H1 (cell line): ENCODE measurements around the gene ATXN2. TPM values are rescaled to one million over a fixed set of nuclear protein-coding genes. Genes with fewer than 3 reads are reported as not detected.

Source experiments
- CTCF ChIA-PET: fragments of 300-600 bp; sonication (Branson Sonifier 250); formaldehyde crosslinking; loops from one replicate; lab custom pipeline; 2021; ENCODE audit not compliant: partially characterized antibody; lab: Charles Lee
- POLR2A ChIA-PET: fragments of 300-600 bp; sonication (Branson Sonifier 250); formaldehyde crosslinking; loops from one replicate; lab custom pipeline; 2021; ENCODE audit warnings: inconsistent platforms; ENCODE audit not compliant: partially characterized antibody; lab: Charles Lee
- DNase-seq, 2 experiments: peaks; one replicate each; pipeline versions ENCODE4 v3.0.0 to v3.0.0-alpha.2; 2010 to 2022; ENCODE audit warnings: low spot score in 2 of 2, low read depth in 1 of 2, mixed read lengths in 1 of 2
- FAIRE-seq: peaks from 2 replicates; lab custom pipeline; 2011; peaks lifted over from hg19 to GRCh38; lab: Jason Lieb, UNC
- H2AFZ ChIP-seq: 2 replicates; pipeline ENCODE4 v1.8.1; 2012; ENCODE audit warnings: low read length, inconsistent platforms
- H2AK5ac ChIP-seq: 2 replicates; pipeline ENCODE4 v1.6.1; 2013; ENCODE audit warnings: low read depth, low read length
- H2BK120ac ChIP-seq: replicated peaks from 2 replicates; pipeline ENCODE3; 2013; ENCODE audit warnings: low read depth, low read length, inconsistent platforms
- H2BK12ac ChIP-seq: 2 replicates; pipeline ENCODE4 v1.6.1; 2013; ENCODE audit warnings: low read depth, low read length
- H2BK15ac ChIP-seq: 2 replicates; pipeline ENCODE4 v1.6.1; 2013; ENCODE audit warnings: low read length
- H2BK20ac ChIP-seq: 2 replicates; pipeline ENCODE4 v1.6.1; 2013; ENCODE audit warnings: low read length
- H2BK5ac ChIP-seq: 2 replicates; pipeline ENCODE4 v1.6.1; 2013; ENCODE audit warnings: low read depth, low read length
- H3K14ac ChIP-seq: 2 replicates; pipeline ENCODE4 v1.6.1; 2013; ENCODE audit warnings: inconsistent platforms; ENCODE audit not compliant: insufficient read length
- H3K18ac ChIP-seq: 2 replicates; pipeline ENCODE4 v1.6.1; 2013; ENCODE audit warnings: low read length; ENCODE audit errors: extremely low read depth
- H3K23ac ChIP-seq: 2 replicates; pipeline ENCODE4 v1.6.1; 2013; ENCODE audit warnings: inconsistent platforms; ENCODE audit not compliant: insufficient read length
- H3K23me2 ChIP-seq: 2 replicates; pipeline ENCODE4 v1.6.1; 2013; ENCODE audit warnings: low read depth, low read length
- H3K27ac ChIP-seq: 2 replicates; pipeline ENCODE4 v1.6.1; 2011; ENCODE audit warnings: low read depth, low read length, inconsistent platforms
- H3K27me3 ChIP-seq, 4 experiments: replicated peaks in 1 of 4; 1 replicate in 1 of 4; 2 replicates in 3 of 4; pipeline versions ENCODE4 v1.6.1 to v1.8.1; 2011 to 2013; ENCODE audit warnings: low read length in 3 of 4, mild to moderate bottlenecking in 3 of 4, inconsistent platforms in 2 of 4, mixed read lengths in 2 of 4, moderate library complexity in 1 of 4; ENCODE audit not compliant: control insufficient read depth in 3 of 4, insufficient read depth in 3 of 4; ENCODE audit errors: extremely low read depth in 1 of 4
- H3K36me3 ChIP-seq, 4 experiments: 2 replicates each; pipeline versions ENCODE4 v1.6.1 to v1.8.1; 2011 to 2013; ENCODE audit warnings: mild to moderate bottlenecking in 4 of 4, low read length in 3 of 4, moderate library complexity in 2 of 4, control low read depth in 1 of 4, inconsistent platforms in 1 of 4; ENCODE audit not compliant: insufficient read depth in 4 of 4, control insufficient read depth in 2 of 4
- H3K4ac ChIP-seq: replicated peaks from 2 replicates; pipeline ENCODE3; 2013; ENCODE audit warnings: low read length, low read depth, mixed read lengths, inconsistent platforms; ENCODE audit not compliant: insufficient read length
- H3K4me1 ChIP-seq, 4 experiments: replicated peaks in 1 of 4; 1 replicate in 1 of 4; 2 replicates in 3 of 4; pipeline versions ENCODE4 v1.6.1 to v1.8.1; 2011 to 2013; ENCODE audit warnings: low read length in 3 of 4, inconsistent platforms in 2 of 4, mixed read lengths in 1 of 4; ENCODE audit not compliant: insufficient read depth in 4 of 4, control insufficient read depth in 3 of 4
- H3K4me2 ChIP-seq, 2 experiments: 2 replicates each; pipeline versions ENCODE4 v1.6.1 to v1.8.1; 2011 to 2013; ENCODE audit warnings: low read depth in 2 of 2, low read length in 2 of 2, control low read depth in 1 of 2, inconsistent platforms in 1 of 2, mild to moderate bottlenecking in 1 of 2; ENCODE audit not compliant: insufficient read depth in 1 of 2
- H3K4me3 ChIP-seq, 4 experiments: fragments of 200-600, 300-600 bp in 1 of 4; sonication (generic), shearing (Covaris generic), sonication (Bioruptor Twin) in 1 of 4; 2 replicates each; pipeline versions ENCODE4 v1.5.1 to v1.8.1; 2011 to 2016; ENCODE audit warnings: low read length in 4 of 4, low read depth in 3 of 4, control low read depth in 2 of 4, inconsistent platforms in 2 of 4, mild to moderate bottlenecking in 2 of 4, mixed read lengths in 1 of 4, moderate library complexity in 1 of 4; ENCODE audit not compliant: insufficient read depth in 2 of 4; ENCODE audit errors: extremely low read depth in 1 of 4
- H3K56ac ChIP-seq: replicated peaks from 2 replicates; pipeline ENCODE3; 2013; ENCODE audit warnings: low read depth, mild to moderate bottlenecking, mixed read lengths, low read length, inconsistent platforms; ENCODE audit not compliant: insufficient read length
- H3K79me1 ChIP-seq: 2 replicates; pipeline ENCODE4 v1.6.1; 2013; ENCODE audit warnings: low read depth, low read length, control low read depth
- H3K79me2 ChIP-seq, 2 experiments: 2 replicates each; pipeline versions ENCODE4 v1.6.1 to v1.8.1; 2012 to 2013; ENCODE audit warnings: low read length in 2 of 2, mild to moderate bottlenecking in 2 of 2, inconsistent platforms in 1 of 2; ENCODE audit not compliant: insufficient read depth in 2 of 2, control insufficient read depth in 1 of 2
- H3K9ac ChIP-seq, 4 experiments: replicated peaks in 1 of 4; 1 replicate in 1 of 4; 2 replicates in 3 of 4; pipeline versions ENCODE4 v1.6.1 to v1.8.1; 2011 to 2013; ENCODE audit warnings: low read depth in 3 of 4, low read length in 3 of 4, control low read depth in 2 of 4, mild to moderate bottlenecking in 2 of 4, moderate library complexity in 2 of 4, inconsistent platforms in 1 of 4; ENCODE audit errors: extremely low read depth in 1 of 4
- H3K9me3 ChIP-seq, 2 experiments: 2 replicates each; pipeline versions ENCODE4 v1.6.1 to v1.8.1; 2012 to 2013; ENCODE audit warnings: mild to moderate bottlenecking in 2 of 2, moderate library complexity in 2 of 2, control low read depth in 1 of 2, inconsistent platforms in 1 of 2, low read depth in 1 of 2, low read length in 1 of 2, mixed read lengths in 1 of 2; ENCODE audit not compliant: insufficient read depth in 2 of 2
- H4K20me1 ChIP-seq, 2 experiments: replicated peaks in 1 of 2; 2 replicates each; pipeline versions ENCODE3 to v1.8.1; 2011 to 2013; ENCODE audit warnings: inconsistent platforms in 2 of 2, low read length in 2 of 2, mild to moderate bottlenecking in 1 of 2; ENCODE audit not compliant: insufficient read depth in 2 of 2, control insufficient read depth in 1 of 2
- H4K5ac ChIP-seq: 2 replicates; pipeline ENCODE4 v1.6.1; 2013; ENCODE audit warnings: low read length, low read depth, mixed read lengths, inconsistent platforms; ENCODE audit not compliant: insufficient read length
- H4K8ac ChIP-seq: 2 replicates; pipeline ENCODE4 v1.8.0; 2013; ENCODE audit warnings: mild to moderate bottlenecking, moderate library complexity, low read length, inconsistent platforms; ENCODE audit not compliant: insufficient read depth; ENCODE audit errors: extremely low read depth
- H4K91ac ChIP-seq: replicated peaks from 2 replicates; pipeline ENCODE3; 2013; ENCODE audit warnings: low read length, mixed read lengths, inconsistent platforms; ENCODE audit not compliant: insufficient read length
- EZH2 ChIP-seq: fragments of 200-600 bp; sonication (generic); IDR thresholded peaks from 2 replicates; pipeline ENCODE4 v1.7.1; 2012; ENCODE audit warnings: low read depth, mild to moderate bottlenecking, moderate library complexity, low read length, inconsistent platforms; ENCODE audit not compliant: severe bottlenecking
- KDM5A ChIP-seq: fragments of 200-600 bp; IDR thresholded peaks from 2 replicates; pipeline ENCODE4 v1.7.1; 2012; ENCODE audit warnings: mild to moderate bottlenecking, low read length, inconsistent platforms, mixed read lengths
- RAD21 ChIP-seq, 2 experiments: IDR thresholded peaks in 1 of 2; conservative IDR thresholded peaks in 1 of 2; 2 replicates each; pipeline ENCODE4 v1.6.1; 2011; ENCODE audit warnings: low read depth in 2 of 2, low read length in 2 of 2, improper control_type of control experiment in 1 of 2, inconsistent platforms in 1 of 2, mild to moderate bottlenecking in 1 of 2, moderate library complexity in 1 of 2
- SP4 ChIP-seq: IDR thresholded peaks from 2 replicates; pipeline ENCODE4 v1.6.1; 2012; ENCODE audit warnings: low read length, inconsistent platforms
- TAF1 ChIP-seq: IDR thresholded peaks from 2 replicates; pipeline ENCODE4 v1.6.1; 2011; ENCODE audit warnings: mild to moderate bottlenecking, low read depth, low read length
- TBP ChIP-seq: IDR thresholded peaks from 2 replicates; pipeline ENCODE4 v1.6.1; 2011; ENCODE audit warnings: low read depth, low read length, improper control_type of control experiment
- WGBS, 2 experiments: shearing (Covaris generic) in 1 of 2; methylation state at CpG; one replicate each; pipeline versions ENCODE4 v1.1.6 to v1.1.7; 2013 to 2015; ENCODE audit warnings: low lambda C conversion rate in 2 of 2, mixed read lengths in 2 of 2, inconsistent platforms in 1 of 2, low coverage in 1 of 2, missing lambda C conversion rate in 1 of 2; ENCODE audit not compliant: insufficient replicate concordance in 2 of 2, insufficient coverage in 1 of 2, insufficient read length in 1 of 2; ENCODE audit errors: extremely low coverage in 1 of 2, missing lambda C conversion rate in 1 of 2; 5-methylcytosine and 5-hydroxymethylcytosine counted together
- polyA plus RNA-seq, 7 experiments: library from polyadenylated mRNA; depleted of rRNA in 3 of 7; stranded (reverse) in 5 of 7; unstranded in 2 of 7; fragments of >200 nt in 5 of 7; fragments of 200-250 nt in 2 of 7; gene quantifications; 1 replicate in 5 of 7; 2 replicates in 1 of 7; 4 replicates in 1 of 7; pipeline versions ENCODE4 v1.2.1 to v1.2.3, GENCODE V29; 2011 to 2013; ENCODE audit warnings: missing spikeins in 2 of 7, mixed read lengths in 2 of 7
- total RNA-seq: library from RNA; stranded (reverse); fragmentation: NEBNext Ultra II Directional; extraction: Animal tissue kit (Norgen Biotek cat#: 25700); gene quantifications from 2 replicates; pipeline ENCODE4 v1.2.1, GENCODE V29; 2021

Gene ATXN2
- total and polyA plus RNA-seq, 2 of the 8 experiments (the other 6 are each of a cell fraction or from before 2014, with no cell fraction given), result 46.6 to 80.7 TPM

DNA sequence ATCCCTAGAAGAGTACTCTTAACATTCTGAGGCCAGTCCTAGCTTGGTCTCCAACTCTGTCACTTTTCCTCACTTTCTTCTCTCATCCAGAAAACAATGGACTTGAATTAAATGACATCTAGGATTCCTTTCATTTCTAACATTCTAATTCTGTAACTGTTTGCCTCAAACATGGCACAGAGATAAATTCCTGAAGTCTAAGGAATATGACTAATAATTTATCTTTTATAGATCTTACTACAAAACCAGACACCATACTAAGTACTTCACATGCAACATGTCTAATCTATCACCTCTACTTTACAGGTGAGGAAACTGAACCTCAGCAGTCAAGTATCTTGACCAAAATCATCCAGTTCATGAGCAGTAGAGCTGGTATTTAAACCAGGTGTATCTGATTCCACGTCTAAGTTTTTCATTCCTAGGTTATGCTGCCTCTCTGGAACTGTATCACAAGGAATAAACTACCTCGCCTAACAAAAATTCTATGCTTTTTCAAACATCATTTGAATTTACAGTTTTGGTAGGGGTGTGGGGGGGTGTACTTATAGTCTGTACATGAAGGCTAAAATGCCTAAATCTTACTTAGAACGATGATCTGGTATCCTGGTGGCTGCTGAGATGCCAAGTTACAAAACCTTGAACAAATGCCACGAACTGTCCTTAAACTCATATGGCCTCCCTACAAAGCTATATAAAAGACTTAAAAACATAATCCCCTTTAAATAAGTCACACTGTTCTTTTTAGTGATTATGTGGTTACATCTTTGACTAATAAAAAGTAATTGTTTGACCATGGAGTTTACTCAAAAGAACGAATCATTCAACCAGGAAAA, 41.6 kb downstream of the ATXN2 start:
- Histone ChIP-seq H3K56ac (no peak overlapping the region), H2BK12ac (no peak overlapping the region), H3K4ac (no peak overlapping the region), H3K79me1 (no peaks in the 10 kb centered on the region), H3K27ac (no peak overlapping the region), H3K14ac (no peak overlapping the region), H3K23me2 (no peaks in the 10 kb centered on the region), H3K4me1 (no peaks in the 10 kb centered on the region), H2BK15ac (no peak overlapping the region), H3K27me3 (no peaks in the 10 kb centered on the region), H3K4me3 (no peak overlapping the region), H2BK120ac (no peak overlapping the region), H2AK5ac (no peak overlapping the region), H3K79me2 (peaks cover 3 to 79% of the 10 kb centered on the region in 2 experiments; a peak in 2 of 4 replicates), H2BK20ac (no peak overlapping the region), H4K8ac (no peak overlapping the region), H4K5ac (no peak overlapping the region), H4K20me1 (peaks cover 3 to 4% of the 10 kb centered on the region in 2 experiments), H3K9me3 (no peaks in the 10 kb centered on the region), H2BK5ac (no peak overlapping the region), H3K23ac (no peak overlapping the region), H2AFZ (no peak overlapping the region), H3K4me2 (no peak overlapping the region)
- ChIA-PET CTCF (interaction anchor here (0.6 to 1.2 kb wide), 2 partner anchors 76 to 949 kb away, joined by 3 read pairs; no protein-coding TSS in a partner anchor), POLR2A (interaction anchor here (0.6 to 1.4 kb wide), 2 partner anchors 11 to 111 kb away, joined by 3 to 5 read pairs; no protein-coding TSS in a partner anchor)
- WGBS, 2 experiments, result 85% methylated on average over 5 of the region's 5 CpGs; no CpG with 5 or more reads in 1 of the 2 experiments
- no peak for DNase-seq
- no peak for FAIRE-seq
- TF ChIP-seq EZH2 (no peak), RAD21 (IDR thresholded peaks at IDR 0.05 in 1 of 2, conservative IDR thresholded peaks at IDR 0.05 in 1 of 2; ENCODE audit: low read depth in 2 of 2, low read length in 2 of 2) (no peak), TAF1 (no peak), SP4 (no peak), KDM5A (no peak), TBP (no peak)
- TF ChIP-seq, all 59 proteins: peak for 0
- peaks cover 0 to 3% (median 0%) of the 10 kb centered on the region in 4 experiments; a peak in 1 of 8 replicates for H3K36me3 ChIP-seq
- no peak overlapping the region for H4K91ac ChIP-seq
- no peak overlapping the region for H3K18ac ChIP-seq
- no peak overlapping the region for H3K9ac ChIP-seq
